DMS79 (cell line): ENCODE measurements around the gene OTOP2.

Experiments used
- DNase-seq: peaks from one replicate; lab custom pipeline; 2025; lab: John Stamatoyannopoulos, UW

OTOP2 gene

GRCh38 chr17:74925242-74925641 lies 1.2 kb downstream of the OTOP2 start:
- no peak for DNase-seq

GRCh38 chr17:74928786-74929185 lies 4.7 kb downstream of the OTOP2 start:
- DNase-seq: no peak

DNA sequence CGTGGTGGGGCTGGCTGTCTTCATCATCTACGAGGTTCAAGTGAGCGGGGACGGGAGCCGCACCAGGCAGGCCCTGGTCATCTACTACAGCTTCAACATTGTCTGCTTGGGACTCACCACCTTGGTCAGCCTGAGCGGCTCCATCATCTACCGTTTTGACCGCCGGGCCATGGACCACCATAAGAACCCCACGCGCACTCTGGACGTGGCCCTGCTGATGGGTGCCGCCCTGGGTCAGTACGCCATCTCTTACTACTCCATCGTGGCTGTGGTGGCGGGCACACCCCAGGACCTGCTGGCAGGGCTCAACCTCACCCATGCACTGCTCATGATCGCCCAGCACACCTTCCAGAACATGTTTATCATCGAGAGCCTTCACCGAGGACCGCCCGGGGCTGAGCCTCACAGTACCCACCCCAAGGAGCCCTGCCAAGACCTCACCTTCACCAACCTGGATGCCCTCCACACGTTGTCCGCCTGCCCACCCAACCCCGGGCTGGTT lies 6.5 kb downstream of the OTOP2 start:
- DNase-seq: no peak

DNA sequence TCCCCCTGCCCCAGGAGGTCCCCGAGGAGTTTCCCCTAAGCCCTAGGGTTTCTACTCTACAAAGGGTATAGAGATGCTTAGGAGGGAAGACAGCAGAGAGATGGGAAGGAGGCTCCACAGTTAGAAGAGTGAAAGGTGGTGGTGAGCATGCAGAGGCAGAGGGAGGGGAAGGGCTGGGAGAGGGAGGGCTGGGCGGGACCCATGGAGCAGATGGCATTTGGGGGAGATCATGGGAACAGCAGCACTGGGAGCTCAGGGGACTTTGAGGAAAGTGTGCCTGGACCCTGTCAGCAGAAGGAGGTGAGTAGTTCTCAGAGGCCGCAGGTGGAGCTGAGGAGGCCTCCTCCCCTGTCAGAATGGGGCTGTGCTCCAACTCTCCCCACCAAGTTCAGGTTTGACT lies 11.0 kb downstream of the OTOP2 start:
- DNase-seq: no peak

DNA sequence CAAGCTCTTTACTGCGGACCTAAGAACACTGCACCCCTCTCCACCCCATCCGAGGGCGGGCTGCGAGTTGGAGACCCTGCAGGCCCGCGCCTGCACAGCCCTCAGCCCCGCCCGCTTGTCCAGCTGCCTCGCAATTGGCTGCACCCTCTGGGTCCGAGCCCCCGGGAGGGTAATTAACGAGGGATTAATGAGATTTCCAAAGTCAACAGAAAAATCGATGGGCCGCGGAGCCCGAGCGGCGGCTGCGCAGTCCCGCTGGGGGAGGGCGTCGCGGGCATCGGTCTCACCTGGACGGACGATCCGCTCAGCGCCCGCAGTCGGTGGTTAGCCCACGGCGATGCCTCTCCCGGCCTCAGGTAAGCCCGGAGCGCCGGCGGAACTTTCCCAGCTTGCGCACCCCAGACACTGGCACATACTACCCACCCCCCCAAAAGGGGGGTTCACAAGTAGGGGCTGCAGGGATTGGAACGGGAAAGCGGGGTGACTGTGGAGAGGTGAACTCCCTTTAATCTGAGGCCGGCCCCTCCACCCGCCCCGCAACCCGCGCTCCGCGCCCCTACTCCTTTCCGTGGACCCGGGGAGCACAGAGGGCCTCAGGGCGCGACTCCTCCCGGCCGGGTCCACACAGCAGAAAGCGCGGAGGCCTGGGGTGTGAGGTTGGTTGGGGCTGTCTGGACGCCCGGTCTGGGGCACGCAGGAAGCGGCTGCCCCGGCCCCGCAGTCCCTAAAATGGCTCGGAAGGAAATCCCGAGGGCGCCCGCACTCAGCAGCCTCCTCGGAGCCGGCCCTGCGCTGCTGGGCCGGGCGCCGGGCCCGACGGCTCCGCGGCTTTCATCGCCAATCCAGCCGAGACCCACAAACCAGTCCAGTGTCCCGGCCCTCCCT lies 11.8 kb downstream of the OTOP2 start, which contains the start of gene OTOP3:
OTOP3 (plus strand) TSS at position 314 of the 885 bp plus-strand sequence; CDS start at position 338, 24 bp downstream.
- DNase-seq: no peak

DNA sequence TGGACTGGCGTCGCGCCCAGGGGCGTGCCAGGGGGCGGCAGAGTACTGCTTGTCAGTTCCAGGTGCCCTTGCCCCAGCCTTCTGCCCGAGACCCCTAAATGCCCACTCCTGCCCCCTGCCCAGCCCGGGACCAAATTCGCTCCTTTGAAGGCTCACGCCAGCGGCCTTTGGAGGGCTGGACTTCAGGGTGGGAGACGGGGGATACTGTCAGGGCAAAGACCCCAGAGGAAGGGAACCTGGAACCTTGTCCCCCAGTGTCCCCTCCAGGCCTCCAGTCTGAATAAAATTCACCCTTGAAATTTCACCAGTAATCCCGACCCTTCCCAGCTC lies 12.4 kb downstream of the OTOP2 start:
- DNase-seq: no peak

DNA sequence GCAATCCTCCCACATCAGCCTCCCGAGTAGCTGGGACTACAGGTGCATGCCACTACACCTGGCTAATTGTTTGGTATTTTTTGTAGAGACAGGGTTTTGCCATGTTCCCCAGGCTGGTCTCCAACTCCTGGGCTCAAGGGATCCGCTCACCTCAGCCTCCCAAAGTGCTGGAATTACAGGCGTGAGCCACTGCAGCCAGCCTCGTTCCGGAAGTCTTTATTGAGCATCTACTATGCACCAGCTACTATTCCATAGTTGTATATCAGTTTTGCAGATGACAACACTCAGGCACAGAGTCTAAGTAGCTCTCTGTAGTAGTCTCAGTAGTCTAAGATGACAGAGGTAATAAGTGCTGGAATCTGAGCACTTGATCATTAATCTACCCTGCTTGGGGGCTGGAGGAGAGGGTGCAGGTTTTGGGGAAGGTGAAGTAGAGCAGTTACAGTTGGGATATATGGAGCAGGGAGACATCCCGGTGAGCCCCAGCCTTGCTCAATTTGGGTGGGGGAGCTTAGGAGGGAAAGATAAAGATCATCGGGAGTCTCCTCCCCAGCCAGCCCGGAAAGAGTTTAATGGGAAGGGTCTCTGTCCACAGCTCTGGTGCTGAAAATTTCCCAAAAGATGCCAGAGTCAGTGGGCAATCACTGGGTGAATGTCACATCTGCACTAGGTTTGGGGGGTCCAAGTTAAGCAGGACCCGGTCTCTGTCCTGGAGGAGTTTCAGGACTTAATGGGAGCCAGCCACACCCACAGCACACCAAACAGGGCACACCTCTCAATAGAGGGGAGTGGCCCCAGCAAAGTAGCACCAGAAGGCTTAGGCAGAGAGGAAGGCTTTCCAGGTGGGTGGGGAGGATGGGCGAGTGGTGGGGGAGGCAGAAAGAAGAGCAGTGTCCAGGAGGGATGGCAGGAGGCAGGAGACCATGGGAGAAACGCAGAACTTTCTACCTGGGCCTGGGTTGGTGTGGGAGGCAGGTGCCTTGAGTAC lies 13.3 kb downstream of the OTOP2 start:
- no peak for DNase-seq

DNA sequence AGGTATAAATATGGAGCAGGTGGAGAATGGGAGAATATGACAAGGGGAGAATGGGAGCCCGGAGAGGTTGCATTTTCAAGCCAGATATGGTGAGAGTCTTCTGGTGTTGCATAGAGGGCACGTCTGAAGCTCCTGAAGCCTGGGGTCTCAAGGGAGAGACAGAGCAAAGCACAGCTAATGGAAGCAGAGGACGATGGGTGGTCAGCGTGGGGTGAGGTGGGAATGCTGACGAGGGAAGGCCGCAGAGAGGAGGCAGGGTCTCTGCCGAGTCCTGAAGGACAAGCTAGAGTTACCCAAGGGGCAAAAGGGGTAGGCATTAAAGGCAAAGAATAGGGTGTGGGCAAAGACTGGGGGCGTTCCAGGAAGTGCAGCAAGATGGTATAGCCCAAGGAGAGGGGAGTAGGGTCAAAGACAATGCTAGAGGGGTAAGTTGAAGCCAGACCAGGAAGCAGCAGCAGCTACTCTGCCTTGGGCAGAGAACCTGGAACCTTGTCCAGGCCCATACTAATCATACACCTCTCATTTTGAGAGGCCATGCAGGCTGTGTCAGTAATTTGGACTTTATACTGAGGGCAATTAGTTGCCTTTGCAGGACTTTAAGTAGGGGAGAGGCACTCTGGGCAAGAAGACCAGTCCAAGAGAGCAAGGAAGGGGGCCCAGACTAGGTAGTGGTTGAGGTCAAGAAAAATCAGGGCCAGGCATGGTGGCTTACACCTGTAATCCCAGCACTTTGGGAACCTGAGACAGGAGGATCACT lies 14.3 kb downstream of the OTOP2 start:
- no peak for DNase-seq

- no peak for DNase-seq
These were observed 15.5 kb downstream of the OTOP2 start for GRCh38 chr17:74939534-74939933.

DNA sequence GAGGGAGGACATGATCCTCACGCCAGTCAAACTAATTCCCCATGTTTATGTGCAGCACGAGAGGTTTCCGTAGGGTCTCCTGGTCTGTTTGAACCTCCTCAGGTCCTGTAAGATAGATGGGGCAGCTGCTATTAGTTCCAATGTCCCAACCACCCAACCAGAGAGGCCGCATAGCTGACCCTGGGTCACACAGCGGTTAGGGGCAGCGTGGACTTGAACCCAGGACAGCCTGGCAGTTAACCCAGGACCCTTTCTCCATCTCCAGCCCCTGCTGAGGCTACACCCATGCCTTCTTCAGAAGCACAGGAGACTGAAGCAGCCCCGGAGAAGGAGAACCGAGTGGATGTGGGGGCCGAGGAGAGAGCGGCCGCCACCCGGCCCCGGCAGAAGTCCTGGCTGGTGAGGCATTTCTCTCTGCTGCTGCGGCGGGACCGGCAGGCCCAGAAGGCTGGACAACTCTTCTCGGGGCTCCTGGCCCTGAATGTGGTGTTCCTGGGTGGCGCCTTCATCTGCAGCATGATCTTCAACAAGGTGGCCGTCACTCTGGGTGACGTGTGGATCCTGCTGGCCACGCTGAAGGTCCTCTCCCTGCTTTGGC lies 17.2 kb downstream of the OTOP2 start:
- DNase-seq: no peak

DNA sequence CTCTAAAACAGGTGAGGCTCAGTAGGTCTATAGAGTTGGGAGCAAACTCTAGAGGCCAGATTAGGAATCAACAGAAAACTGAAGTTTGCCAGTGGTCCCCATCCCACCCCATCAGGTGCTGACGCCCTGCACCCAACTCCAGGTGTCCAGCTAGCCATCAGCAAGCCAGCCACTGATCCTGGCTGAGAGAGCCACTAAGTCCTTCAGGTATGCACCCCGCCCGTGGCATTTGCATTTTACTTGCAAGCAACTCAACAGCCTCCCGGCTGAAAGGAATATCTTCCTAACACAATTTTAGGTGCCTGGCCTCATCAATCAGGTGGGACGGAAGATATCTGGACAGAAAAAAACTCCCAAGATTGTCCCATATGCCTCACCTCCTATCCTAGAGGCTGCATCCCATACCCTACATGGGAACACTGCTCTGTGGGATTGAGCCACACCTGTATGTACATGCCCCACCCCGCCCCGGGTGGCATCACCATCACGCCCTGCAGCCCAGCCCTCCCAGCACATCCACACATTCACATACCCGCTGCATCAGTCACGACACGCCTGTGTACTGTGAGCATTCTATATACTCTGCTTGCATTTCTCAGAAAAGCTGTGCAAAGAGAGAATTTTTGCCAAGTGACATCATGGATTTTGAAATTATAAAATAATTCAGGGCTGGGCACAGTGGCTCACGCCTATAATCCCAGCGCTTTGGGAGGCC lies 19.9 kb downstream of the OTOP2 start:
- no peak for DNase-seq

- DNase-seq: no peak
These were observed 21.5 kb downstream of the OTOP2 start for GRCh38 chr17:74945543-74945942.

GRCh38 chr17:74946641-74947040 lies 22.6 kb downstream of the OTOP2 start:
- no peak for DNase-seq

DNA sequence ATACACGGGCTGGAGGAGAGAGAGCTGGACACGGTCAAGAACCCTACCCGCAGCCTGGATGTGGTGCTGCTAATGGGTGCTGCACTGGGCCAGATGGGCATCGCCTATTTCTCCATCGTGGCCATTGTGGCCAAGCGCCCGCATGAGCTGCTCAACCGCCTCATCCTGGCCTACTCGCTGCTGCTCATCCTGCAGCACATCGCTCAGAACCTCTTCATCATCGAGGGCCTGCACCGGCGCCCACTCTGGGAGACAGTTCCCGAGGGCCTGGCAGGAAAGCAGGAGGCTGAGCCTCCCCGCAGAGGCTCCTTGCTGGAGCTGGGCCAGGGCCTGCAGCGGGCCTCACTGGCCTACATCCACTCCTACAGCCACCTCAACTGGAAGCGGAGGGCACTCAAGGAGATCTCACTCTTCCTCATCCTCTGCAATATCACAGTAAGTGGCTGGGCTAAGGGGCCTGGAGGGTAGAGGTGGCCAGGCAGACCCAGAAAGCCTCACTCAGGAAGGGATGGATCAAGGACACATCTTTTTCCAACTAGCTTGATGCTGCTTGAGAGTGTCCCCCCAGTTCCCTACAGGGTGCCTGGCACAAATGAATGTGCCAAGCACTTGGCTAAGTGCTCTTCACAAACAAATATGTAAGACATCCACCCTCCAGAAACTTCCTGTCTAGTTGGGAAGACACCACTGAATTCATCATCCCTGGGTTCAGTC lies 23.1 kb downstream of the OTOP2 start:
- no peak for DNase-seq

DNA sequence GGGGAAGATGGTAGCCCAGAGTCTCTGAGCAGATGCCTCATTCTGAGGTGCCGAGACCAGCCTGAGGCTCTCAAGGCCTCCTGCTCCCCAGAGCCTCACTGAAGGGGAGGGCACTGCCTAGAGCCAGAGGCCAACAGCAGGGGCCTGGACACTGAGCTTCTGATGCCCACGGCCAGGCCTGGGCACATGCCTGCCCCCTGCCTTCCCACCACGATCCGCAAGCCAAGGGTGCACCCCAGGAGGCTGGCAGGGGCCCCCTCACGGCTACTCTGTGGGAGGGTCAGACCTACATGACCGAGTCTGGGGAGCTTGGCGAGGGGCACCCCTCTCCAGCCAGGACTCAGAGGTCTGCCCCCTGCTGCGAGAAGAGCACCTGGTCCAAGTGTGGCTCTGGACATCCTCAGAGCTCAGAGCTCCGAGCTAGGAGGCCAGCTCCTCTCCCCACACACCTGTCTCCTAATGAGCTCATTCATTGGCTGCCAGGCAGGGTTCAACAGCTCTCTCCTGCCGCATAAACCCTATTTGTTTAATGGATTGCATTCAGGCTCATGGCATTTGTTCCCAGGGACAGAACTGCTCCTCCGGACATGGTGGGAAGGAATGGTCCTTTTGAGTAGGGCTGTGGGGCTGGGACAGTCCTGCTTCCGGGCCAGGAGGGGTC lies 25.5 kb downstream of the OTOP2 start:
- no peak for DNase-seq

DNA sequence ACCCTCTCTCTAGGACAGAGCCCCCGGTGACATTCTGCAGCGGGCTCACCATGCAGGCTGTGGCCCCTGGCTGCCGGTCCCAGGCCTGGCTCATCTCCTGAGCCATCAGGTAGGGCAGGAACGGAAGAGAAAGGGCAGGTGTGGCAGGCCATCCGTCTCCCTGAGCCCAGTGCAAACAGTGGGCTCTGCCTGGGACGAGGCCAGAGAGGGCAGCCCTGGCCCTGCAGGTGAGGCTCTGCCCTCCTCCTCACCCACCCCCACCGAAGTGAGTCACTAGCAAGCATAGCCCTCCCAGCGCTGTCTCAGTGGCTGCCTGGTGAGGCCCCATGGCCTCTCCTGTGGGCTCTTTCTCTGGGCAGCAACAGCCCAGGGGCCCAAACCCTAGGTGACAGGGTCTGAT lies 26.1 kb downstream of the OTOP2 start:
- no peak for DNase-seq

- DNase-seq: no peak
These were observed 27.0 kb downstream of the OTOP2 start for GRCh38 chr17:74951065-74951464.

- no peak for DNase-seq
These were observed 27.8 kb downstream of the OTOP2 start for GRCh38 chr17:74951680-74952421.
